ENCODE results near the gene ARHGAP45.

The ARHGAP45 gene

DNA sequence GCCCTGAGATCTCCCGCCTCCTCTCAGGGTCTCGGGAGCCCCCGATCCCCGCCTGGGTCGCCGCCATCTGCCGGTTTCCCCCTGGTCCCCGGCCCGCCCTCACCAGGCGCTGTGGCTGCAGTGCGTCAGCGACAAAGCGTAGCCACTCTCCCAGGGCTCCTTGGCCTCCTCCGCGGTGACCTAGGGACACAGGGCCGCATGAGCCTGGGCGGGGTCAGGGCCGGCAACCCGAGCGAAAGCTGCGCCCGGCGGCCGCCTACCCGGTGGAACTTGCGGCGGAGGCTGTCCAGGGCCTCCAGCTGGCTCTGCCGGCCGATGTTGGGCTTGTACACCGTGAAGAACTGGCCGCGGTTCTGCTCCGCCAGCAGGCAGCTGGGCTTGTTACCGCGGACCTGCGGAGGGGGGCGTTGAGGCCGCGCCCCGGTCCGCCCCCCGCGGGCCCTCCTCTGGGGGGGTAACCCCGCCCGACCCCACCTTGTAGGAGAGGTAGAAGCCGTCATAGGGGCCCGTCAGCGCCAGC, 42.1 kb downstream of the ARHGAP45 start:
- no peak overlapping the region for H3K4me3 ChIP-seq (ENCODE audit: low read length)
- H3K9me3 ChIP-seq (ENCODE audit: insufficient read depth, low read length): no peaks in the 10 kb centered on the region
- H3K4me2 ChIP-seq (ENCODE audit: low read length): no peak overlapping the region
- no peak overlapping the region for H2AFZ ChIP-seq (ENCODE audit: low read depth, low read length)
- H3K36me3 ChIP-seq (replicated peaks; ENCODE audit: low read depth, low read length): peaks cover 43% of the 10 kb centered on the region
- H3K4me1 ChIP-seq (ENCODE audit: low read length): peaks cover 23% of the 10 kb centered on the region
- H3K79me2 ChIP-seq (ENCODE audit: low read length): peaks cover 16% of the 10 kb centered on the region
- H4K20me1 ChIP-seq (ENCODE audit: insufficient read depth, low read length): peaks cover 30% of the 10 kb centered on the region
- H3K9ac ChIP-seq (ENCODE audit: low read length): no peak overlapping the region
- no peaks in the 10 kb centered on the region for H3K27me3 ChIP-seq (ENCODE audit: low read depth, low read length)
- no peak for TF ChIP-seq EZH2phosphoT487 (IDR thresholded peaks at IDR 0.05; ENCODE audit: low read depth)
- no peak overlapping the region for H3K27ac ChIP-seq (ENCODE audit: low read length)

DNA sequence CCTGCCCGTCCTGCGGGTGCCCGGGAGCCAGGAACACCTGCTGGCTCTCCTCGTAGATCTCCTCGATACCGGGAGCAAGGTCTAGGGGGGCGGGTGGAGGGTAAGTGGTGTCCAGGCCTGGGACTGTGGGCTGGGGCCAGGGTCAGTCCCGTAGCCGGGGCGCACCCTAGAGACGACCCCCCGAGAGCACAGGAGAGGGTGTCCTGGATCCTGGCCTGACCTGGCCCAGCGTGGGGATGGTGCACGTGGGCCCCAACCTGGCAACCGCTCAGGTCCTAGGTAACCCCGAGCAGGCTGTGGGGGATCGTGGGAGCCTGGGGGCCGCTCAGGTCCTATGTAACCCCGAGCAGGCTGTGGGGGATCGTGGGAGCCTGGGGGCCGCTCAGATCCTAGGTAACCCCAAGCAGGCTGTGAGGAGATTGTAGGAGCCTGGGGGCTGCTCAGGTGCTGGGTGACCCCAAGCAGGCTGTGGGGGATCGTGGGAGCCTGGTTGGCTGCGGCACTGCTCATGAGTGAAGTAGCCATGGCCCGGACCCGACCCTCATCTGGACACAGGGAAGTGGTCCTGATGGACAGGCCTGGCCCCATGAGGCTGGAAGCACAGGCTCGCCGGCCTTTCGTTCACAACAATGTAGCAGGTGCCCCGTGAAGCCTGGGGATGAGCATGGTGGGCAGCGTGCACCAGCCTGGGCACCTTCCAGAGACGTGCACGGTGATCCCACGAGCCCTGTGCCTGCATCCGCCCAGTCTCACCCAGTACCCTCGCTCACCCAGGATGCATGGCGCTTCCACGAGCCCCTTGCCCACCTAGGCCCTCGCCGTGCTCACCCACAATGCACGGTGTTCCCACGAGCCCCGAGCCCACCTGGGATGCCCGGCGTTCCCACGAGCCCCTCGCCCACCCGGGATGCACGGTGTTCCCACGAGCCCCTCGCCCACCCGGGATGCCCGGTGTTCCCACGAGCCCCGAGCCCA, 43.0 kb downstream of the ARHGAP45 start:
- TF ChIP-seq, protein P1, sequence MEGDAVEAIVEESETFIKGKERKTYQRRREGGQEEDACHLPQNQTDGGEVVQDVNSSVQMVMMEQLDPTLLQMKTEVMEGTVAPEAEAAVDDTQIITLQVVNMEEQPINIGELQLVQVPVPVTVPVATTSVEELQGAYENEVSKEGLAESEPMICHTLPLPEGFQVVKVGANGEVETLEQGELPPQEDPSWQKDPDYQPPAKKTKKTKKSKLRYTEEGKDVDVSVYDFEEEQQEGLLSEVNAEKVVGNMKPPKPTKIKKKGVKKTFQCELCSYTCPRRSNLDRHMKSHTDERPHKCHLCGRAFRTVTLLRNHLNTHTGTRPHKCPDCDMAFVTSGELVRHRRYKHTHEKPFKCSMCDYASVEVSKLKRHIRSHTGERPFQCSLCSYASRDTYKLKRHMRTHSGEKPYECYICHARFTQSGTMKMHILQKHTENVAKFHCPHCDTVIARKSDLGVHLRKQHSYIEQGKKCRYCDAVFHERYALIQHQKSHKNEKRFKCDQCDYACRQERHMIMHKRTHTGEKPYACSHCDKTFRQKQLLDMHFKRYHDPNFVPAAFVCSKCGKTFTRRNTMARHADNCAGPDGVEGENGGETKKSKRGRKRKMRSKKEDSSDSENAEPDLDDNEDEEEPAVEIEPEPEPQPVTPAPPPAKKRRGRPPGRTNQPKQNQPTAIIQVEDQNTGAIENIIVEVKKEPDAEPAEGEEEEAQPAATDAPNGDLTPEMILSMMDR (IDR thresholded peaks at IDR 0.05; ENCODE audit: low read depth, low read length): no peak
- no peak for TF ChIP-seq EZH2phosphoT487 (IDR thresholded peaks at IDR 0.05; ENCODE audit: low read depth)
- Histone ChIP-seq H3K4me2 (ENCODE audit: low read length) (no peak overlapping the region), H3K27me3 (ENCODE audit: low read depth, low read length) (no peaks in the 10 kb centered on the region), H3K9ac (ENCODE audit: low read length) (no peak overlapping the region), H3K79me2 (ENCODE audit: low read length) (peaks cover 12% of the 10 kb centered on the region), H2AFZ (ENCODE audit: low read depth, low read length) (no peak overlapping the region), H3K9me3 (ENCODE audit: insufficient read depth, low read length) (no peaks in the 10 kb centered on the region), H3K4me3 (ENCODE audit: low read length) (no peak overlapping the region), H3K36me3 (replicated peaks; ENCODE audit: low read depth, low read length) (peaks cover 46% of the 10 kb centered on the region), H3K27ac (ENCODE audit: low read length) (no peak overlapping the region), H4K20me1 (ENCODE audit: insufficient read depth, low read length) (peaks cover 27% of the 10 kb centered on the region), H3K4me1 (ENCODE audit: low read length) (peaks cover 23% of the 10 kb centered on the region)

DNA sequence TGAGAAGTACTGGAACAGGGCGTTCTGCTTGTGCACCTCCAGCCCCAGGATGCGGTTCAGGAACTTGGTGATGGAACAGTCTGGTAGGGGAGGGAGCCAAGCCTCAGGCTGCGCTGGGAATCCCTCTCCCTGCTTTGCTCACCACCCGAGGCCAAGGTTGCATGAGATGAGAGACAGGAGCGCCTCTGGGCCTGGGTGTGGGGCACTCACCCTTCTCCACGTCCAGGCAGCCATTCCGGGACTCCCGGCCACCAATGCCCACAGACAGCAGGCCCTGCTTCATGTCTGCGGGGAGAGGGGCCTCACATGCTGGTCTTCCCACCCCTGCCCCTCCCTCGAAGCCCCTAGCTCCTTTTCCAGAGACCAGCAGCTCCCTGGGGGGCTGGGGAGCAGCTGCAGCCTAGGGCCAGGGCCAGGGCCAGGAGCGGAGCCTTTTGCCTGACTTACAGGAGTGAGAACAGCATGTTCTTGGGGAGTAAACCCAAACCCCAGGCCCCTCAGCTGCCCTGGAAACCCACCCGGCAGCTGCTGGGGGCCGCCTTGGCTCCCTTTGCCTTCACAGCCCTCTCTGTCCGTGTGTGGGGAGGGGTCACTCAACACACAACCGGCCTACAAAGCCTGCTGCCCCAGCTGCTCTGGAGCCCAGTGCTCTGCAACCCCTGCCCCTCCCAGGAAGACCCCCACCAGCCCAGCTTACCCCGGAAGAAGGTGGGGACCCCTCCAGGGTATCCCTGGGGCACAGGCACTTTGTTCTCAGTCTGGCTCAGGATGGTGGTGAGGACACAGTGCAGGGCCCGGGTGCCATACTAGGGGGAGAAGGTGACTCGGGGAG, 44.1 kb downstream of the ARHGAP45 start:
- peaks cover 20% of the 10 kb centered on the region for H3K4me1 ChIP-seq (ENCODE audit: low read length)
- no peak overlapping the region for H3K4me2 ChIP-seq (ENCODE audit: low read length)
- TF ChIP-seq EZH2phosphoT487 (IDR thresholded peaks at IDR 0.05; ENCODE audit: low read depth): no peak
- TF ChIP-seq, protein P1 (IDR thresholded peaks at IDR 0.05; ENCODE audit: low read depth, low read length): no peak
- H3K27me3 ChIP-seq (ENCODE audit: low read depth, low read length): no peaks in the 10 kb centered on the region
- H3K27ac ChIP-seq (ENCODE audit: low read length): no peak overlapping the region
- H3K9ac ChIP-seq (ENCODE audit: low read length): no peak overlapping the region
- H3K36me3 ChIP-seq (replicated peaks; ENCODE audit: low read depth, low read length): peaks cover 45% of the 10 kb centered on the region
- no peak overlapping the region for H2AFZ ChIP-seq (ENCODE audit: low read depth, low read length)
- peaks cover 17% of the 10 kb centered on the region for H4K20me1 ChIP-seq (ENCODE audit: insufficient read depth, low read length)
- no peak overlapping the region for H3K4me3 ChIP-seq (ENCODE audit: low read length)
- H3K9me3 ChIP-seq (ENCODE audit: insufficient read depth, low read length): no peaks in the 10 kb centered on the region
- peaks cover 2% of the 10 kb centered on the region; the same call in 1 of the 2 replicates for H3K79me2 ChIP-seq (ENCODE audit: low read length)

DNA sequence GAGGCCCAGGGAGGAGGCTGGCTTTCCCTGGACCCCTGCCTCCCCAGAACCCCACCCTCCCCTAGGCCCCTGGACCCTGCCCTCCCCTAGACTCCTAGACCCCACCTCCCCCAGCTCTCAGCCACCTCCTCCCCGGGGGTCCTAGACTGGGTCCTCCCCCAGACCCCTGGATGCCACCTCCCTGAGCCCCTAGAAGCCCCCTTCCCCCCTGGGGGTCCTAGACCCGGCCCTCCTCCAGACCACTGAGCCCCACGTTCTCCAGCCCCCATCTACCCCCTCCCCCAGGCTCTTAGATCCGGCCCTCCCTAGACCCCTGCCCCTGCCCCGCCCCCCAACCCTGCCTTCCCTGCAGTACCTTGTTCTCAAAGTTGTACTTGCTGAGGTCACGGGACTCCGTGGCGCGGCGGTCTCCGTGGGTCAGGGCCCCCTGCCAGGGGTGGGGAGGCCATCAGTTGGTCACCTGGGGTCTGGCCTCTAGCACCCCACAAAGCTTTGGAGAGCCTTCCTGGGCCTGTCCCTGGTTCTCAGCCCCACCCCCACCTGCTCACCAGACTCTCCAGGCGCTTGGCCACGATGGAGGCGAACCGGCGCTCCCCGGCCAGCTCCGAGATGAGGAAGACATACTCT, 44.8 kb downstream of the ARHGAP45 start:
- H3K79me2 ChIP-seq (ENCODE audit: low read length): no peaks in the 10 kb centered on the region; the same call in 1 of the 2 replicates
- TF ChIP-seq, protein P1 (IDR thresholded peaks at IDR 0.05; ENCODE audit: low read depth, low read length): no peak
- no peak for TF ChIP-seq EZH2phosphoT487 (IDR thresholded peaks at IDR 0.05; ENCODE audit: low read depth)
- no peak overlapping the region for H3K4me2 ChIP-seq (ENCODE audit: low read length)
- H3K4me3 ChIP-seq (ENCODE audit: low read length): no peak overlapping the region
- H3K27ac ChIP-seq (ENCODE audit: low read length): no peak overlapping the region
- no peak overlapping the region for H2AFZ ChIP-seq (ENCODE audit: low read depth, low read length)
- no peak overlapping the region for H3K9ac ChIP-seq (ENCODE audit: low read length)
- peaks cover 44% of the 10 kb centered on the region for H3K36me3 ChIP-seq (replicated peaks; ENCODE audit: low read depth, low read length)
- peaks cover 10% of the 10 kb centered on the region; the same call in 1 of the 2 replicates for H4K20me1 ChIP-seq (ENCODE audit: insufficient read depth, low read length)
- H3K4me1 ChIP-seq (ENCODE audit: low read length): peaks cover 16% of the 10 kb centered on the region
- H3K27me3 ChIP-seq (ENCODE audit: low read depth, low read length): no peaks in the 10 kb centered on the region
- no peaks in the 10 kb centered on the region for H3K9me3 ChIP-seq (ENCODE audit: insufficient read depth, low read length)
